ENCODE measurements around the gene DNAH6. TPM values are rescaled to one million over a fixed set of nuclear protein-coding genes. Genes with fewer than 3 reads are reported as not detected.

Gene DNAH6
- total and polyA plus RNA-seq, 2 of the 8 experiments (the other 6 are each of a cell fraction or from before 2014, with no cell fraction given) = 0.06 to 0.43 TPM

DNA sequence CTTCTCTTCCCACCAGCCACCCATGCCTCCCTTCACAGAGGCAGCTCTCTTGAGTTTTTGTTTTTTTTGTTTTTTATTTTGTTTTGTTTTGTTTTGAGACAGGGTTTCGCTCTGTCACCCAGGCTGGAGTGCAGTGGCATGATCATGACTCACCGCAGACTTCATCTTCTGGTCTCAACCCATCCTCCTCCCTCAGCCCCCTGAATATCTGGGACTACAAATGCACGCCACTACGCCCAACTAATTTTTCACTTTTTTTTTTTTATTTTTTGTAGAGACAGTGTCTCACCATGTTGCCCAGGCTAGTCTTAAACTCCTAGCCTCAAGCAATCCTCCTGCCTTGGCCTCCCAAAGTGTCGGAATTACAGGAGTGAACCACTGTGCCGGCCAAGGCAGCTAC lies 203.1 kb downstream of the DNAH6 start (continued):
- no peak for TF ChIP-seq TBP (IDR thresholded peaks at IDR 0.05; ENCODE audit: low read depth, low read length)
- TF ChIP-seq SP2 (IDR thresholded peaks at IDR 0.05; ENCODE audit: low read length) = no peak
- no peak for TF ChIP-seq RFX5 (IDR thresholded peaks at IDR 0.05; ENCODE audit: borderline replicate concordance, low read depth, low read length)
- TF ChIP-seq, protein P1, sequence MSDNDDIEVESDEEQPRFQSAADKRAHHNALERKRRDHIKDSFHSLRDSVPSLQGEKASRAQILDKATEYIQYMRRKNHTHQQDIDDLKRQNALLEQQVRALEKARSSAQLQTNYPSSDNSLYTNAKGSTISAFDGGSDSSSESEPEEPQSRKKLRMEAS (IDR thresholded peaks at IDR 0.05) = no peak
- TF ChIP-seq POU5F1 (IDR thresholded peaks at IDR 0.05; ENCODE audit: low read depth, low read length) = no peak
- no peak for TF ChIP-seq SIRT6 (IDR thresholded peaks at IDR 0.05; ENCODE audit: low read length)
- no peak for TF ChIP-seq TEAD4 (IDR thresholded peaks at IDR 0.05; ENCODE audit: low read depth, low read length)
